ENCODE data around the gene CDC40. TPM values are rescaled to one million over a fixed set of nuclear protein-coding genes. Genes with fewer than 3 reads are reported as not detected.
"Not testable (repeated sequence)": the region's sequence is repeated elsewhere in the genome, so short reads cannot be mapped to it uniquely, and the experiment has no call there.

Gene CDC40
- total RNA-seq, 1 experiment from 2014 or later, result 22.7 TPM

DNA sequence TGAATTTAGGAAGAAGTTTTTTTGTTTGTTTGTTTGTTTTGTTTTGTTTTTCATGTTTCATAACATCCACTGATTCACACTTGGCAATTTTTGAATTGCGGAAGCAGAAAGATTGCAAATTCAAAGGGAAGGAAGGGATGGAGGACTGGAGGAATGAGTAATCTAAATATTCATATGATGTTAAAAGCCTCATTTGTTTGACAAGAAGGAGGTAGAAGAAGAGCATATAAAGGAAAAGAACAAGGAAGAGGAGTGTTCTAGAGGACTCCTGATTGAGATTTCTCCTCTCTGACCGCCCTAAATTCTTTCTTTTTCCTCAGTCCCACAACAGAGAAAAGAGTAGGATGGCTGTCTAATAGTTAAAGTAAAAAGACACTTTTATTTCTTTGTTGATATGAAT lies 89.4 kb downstream of the CDC40 start:
- no peak for DNase-seq
- peaks cover 2% of the 10 kb centered on the region for H3K9me3 Mint-ChIP-seq (ENCODE audit: low read depth, unreplicated experiment)
- TF ChIP-seq, protein P1, sequence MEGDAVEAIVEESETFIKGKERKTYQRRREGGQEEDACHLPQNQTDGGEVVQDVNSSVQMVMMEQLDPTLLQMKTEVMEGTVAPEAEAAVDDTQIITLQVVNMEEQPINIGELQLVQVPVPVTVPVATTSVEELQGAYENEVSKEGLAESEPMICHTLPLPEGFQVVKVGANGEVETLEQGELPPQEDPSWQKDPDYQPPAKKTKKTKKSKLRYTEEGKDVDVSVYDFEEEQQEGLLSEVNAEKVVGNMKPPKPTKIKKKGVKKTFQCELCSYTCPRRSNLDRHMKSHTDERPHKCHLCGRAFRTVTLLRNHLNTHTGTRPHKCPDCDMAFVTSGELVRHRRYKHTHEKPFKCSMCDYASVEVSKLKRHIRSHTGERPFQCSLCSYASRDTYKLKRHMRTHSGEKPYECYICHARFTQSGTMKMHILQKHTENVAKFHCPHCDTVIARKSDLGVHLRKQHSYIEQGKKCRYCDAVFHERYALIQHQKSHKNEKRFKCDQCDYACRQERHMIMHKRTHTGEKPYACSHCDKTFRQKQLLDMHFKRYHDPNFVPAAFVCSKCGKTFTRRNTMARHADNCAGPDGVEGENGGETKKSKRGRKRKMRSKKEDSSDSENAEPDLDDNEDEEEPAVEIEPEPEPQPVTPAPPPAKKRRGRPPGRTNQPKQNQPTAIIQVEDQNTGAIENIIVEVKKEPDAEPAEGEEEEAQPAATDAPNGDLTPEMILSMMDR (IDR thresholded peaks at IDR 0.05; ENCODE audit: unreplicated experiment), result no peak
- H3K27ac Mint-ChIP-seq (ENCODE audit: unreplicated experiment), result no peak overlapping the region
- CTCF ChIA-PET, result no interaction called here
- H3K4me3 Mint-ChIP-seq (ENCODE audit: low read depth, unreplicated experiment), result no peak overlapping the region
- H3K36me3 Mint-ChIP-seq (ENCODE audit: insufficient read depth, unreplicated experiment), result no peaks in the 10 kb centered on the region
- no peaks in the 10 kb centered on the region for H3K4me1 Mint-ChIP-seq (ENCODE audit: low read depth, unreplicated experiment)
- intact Hi-C loops (cut with micrococcal nuclease; ENCODE audit: unreplicated experiment), result no loop called here
- peaks cover 34% of the 10 kb centered on the region for H3K27me3 Mint-ChIP-seq (ENCODE audit: unreplicated experiment)
- BruUV-seq (replicated peaks), result no TSS peak

DNA sequence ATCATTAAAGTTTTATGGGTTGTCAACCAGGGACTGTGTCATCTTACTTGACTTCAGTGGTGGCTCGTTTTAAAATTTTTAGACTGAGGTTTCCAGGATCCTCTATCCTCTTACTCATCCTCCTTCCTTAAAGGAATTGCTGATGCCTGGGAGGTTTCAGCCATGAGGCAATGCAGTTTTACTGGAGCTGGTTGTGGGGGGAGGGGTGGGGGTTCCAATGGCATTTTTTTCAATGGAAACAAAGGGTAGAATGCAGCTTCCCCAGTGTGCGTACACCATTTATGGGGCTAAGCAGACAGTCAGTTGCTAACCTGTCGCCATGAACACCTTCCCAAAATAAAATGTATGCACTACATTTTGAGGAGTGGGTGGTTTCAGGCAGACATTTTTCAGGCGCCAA lies 89.9 kb downstream of the CDC40 start:
- BruUV-seq (replicated peaks), result no TSS peak
- CTCF ChIA-PET, result no interaction called here
- Mint-ChIP-seq H3K36me3 (ENCODE audit: insufficient read depth, unreplicated experiment) (no peaks in the 10 kb centered on the region), H3K27me3 (ENCODE audit: unreplicated experiment) (peaks cover 39% of the 10 kb centered on the region), H3K9me3 (ENCODE audit: low read depth, unreplicated experiment) (peaks cover 2% of the 10 kb centered on the region), H3K4me1 (ENCODE audit: low read depth, unreplicated experiment) (no peaks in the 10 kb centered on the region), H3K27ac (ENCODE audit: unreplicated experiment) (no peak overlapping the region), H3K4me3 (ENCODE audit: low read depth, unreplicated experiment) (no peak overlapping the region)
- TF ChIP-seq, protein P1 (IDR thresholded peaks at IDR 0.05; ENCODE audit: unreplicated experiment), result no peak
- intact Hi-C loops (cut with micrococcal nuclease; ENCODE audit: unreplicated experiment), result no loop called here
- DNase-seq, result no peak

DNA sequence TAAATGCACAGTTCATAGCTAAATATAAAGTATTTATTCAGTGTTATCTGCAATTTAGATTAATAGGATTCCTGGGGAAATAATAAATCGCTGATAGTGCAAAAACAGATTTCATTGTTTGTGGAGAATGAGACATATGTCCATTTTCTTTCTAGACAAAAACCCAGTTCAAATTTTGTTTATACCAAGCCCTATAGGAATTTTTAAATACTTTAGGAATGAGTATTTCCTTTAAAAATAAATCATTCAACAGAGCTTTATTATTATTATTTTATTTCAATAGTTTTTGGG lies 91.5 kb downstream of the CDC40 start:
- intact Hi-C loops (cut with micrococcal nuclease; ENCODE audit: unreplicated experiment), result no loop called here
- peaks cover 36% of the 10 kb centered on the region for H3K27me3 Mint-ChIP-seq (ENCODE audit: unreplicated experiment)
- CTCF ChIA-PET, result no interaction called here
- no peak overlapping the region for H3K27ac Mint-ChIP-seq (ENCODE audit: unreplicated experiment)
- no peaks in the 10 kb centered on the region for H3K4me1 Mint-ChIP-seq (ENCODE audit: low read depth, unreplicated experiment)
- TF ChIP-seq, protein P1 (IDR thresholded peaks at IDR 0.05; ENCODE audit: unreplicated experiment), result no peak
- no TSS peak for BruUV-seq (replicated peaks)
- no peak overlapping the region for H3K4me3 Mint-ChIP-seq (ENCODE audit: low read depth, unreplicated experiment)
- H3K9me3 Mint-ChIP-seq (ENCODE audit: low read depth, unreplicated experiment), result peaks cover 4% of the 10 kb centered on the region
- no peak for DNase-seq
- H3K36me3 Mint-ChIP-seq (ENCODE audit: insufficient read depth, unreplicated experiment), result no peaks in the 10 kb centered on the region

DNA sequence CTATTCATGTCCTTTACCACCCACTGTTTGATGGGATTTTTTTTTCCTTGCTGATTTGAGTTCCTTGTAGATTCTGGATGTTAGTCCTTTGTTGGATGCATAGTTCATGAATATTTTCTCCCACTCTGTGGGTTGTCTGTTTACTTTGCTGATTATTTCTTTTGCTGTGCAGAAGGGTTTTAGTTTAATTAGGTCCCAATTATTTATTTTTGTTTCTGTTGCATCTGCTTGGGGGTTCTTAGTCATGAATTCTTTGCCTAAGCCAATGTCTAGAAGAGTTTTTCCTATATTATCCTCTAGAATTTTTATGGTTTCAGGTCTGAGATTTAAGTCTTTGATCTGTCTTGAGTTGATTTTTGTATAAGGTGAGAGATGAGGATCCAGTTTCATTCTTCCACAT lies 92.6 kb downstream of the CDC40 start:
- DNase-seq; CTCF ChIA-PET; intact Hi-C loops (cut with micrococcal nuclease; ENCODE audit: unreplicated experiment); H3K4me3 Mint-ChIP-seq (ENCODE audit: low read depth, unreplicated experiment); H3K36me3 Mint-ChIP-seq (ENCODE audit: insufficient read depth, unreplicated experiment); BruUV-seq (replicated peaks); H3K9me3 Mint-ChIP-seq (ENCODE audit: low read depth, unreplicated experiment); H3K4me1 Mint-ChIP-seq (ENCODE audit: low read depth, unreplicated experiment); H3K27ac Mint-ChIP-seq (ENCODE audit: unreplicated experiment): not testable (repeated sequence)
- peaks cover 27% of the 10 kb centered on the region for H3K27me3 Mint-ChIP-seq (ENCODE audit: unreplicated experiment)

DNA sequence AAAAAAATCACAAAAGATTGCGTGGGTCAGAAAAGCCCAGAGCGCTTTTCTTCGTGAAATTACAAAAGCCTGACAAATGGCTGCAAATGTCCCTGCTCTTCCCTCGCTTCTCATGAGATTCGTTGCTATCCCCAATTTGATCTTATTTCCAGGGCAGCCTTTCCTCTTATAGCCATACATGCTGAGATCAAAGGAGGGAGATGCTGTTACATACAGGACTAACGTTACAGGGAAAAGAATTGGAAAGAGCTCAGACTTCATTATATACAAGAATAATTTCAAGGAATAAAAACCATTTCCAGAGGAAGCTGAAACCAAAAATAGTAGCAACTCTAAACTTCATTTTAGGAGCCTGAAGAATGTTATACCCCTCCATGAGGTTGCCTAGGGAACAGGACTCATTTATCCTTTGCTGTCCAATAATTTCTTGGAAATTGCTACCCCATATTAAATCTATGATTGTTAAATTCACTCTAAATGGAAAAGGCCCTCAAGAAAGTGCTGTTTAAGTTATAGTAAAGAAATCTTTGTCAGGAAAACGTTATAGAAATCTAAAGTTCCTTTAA lies 97.0 kb downstream of the CDC40 start:
- Mint-ChIP-seq H3K27me3 (ENCODE audit: unreplicated experiment) (peaks cover 19% of the 10 kb centered on the region), H3K27ac (ENCODE audit: unreplicated experiment) (no peak overlapping the region), H3K4me3 (ENCODE audit: low read depth, unreplicated experiment) (no peak overlapping the region), H3K9me3 (ENCODE audit: low read depth, unreplicated experiment) (peaks cover 2% of the 10 kb centered on the region), H3K4me1 (ENCODE audit: low read depth, unreplicated experiment) (no peaks in the 10 kb centered on the region), H3K36me3 (ENCODE audit: insufficient read depth, unreplicated experiment) (no peaks in the 10 kb centered on the region)
- intact Hi-C loops (cut with micrococcal nuclease; ENCODE audit: unreplicated experiment), result no loop called here
- BruUV-seq (replicated peaks), result no TSS peak
- TF ChIP-seq, protein P1 (IDR thresholded peaks at IDR 0.05; ENCODE audit: unreplicated experiment), result no peak
- DNase-seq, result no peak
- CTCF ChIA-PET, result no interaction called here

Other genes with a start within 250 kb of the CDC40 start
- not detected in 2 replicates for gene GPR6, start 202.1 kb upstream of the CDC40 start, total RNA-seq (2022)
- gene WASF1, start 757 bp upstream of the CDC40 start, total RNA-seq (2022), result 11.3 and 12.7 TPM in 2 replicates
- gene METTL24, start 177.9 kb downstream of the CDC40 start, total RNA-seq (2022), result not detected in 2 replicates
- gene DDO, start 235.1 kb downstream of the CDC40 start, total RNA-seq (2022), result 1.6 and 3.1 TPM in 2 replicates